Heart left ventricle (tissue), 16 donors: ENCODE results near the gene ZNF880. TPM values are rescaled to one million over a fixed set of nuclear protein-coding genes. Genes with fewer than 3 reads are reported as not detected.

ENCODE experiments used
- ATAC-seq, 4 donors: fragments of 200-7000 bp; cut with Tn5 transposase; one replicate each; pipeline ENCODE4 v1.9.1; 2020 to 2022; ENCODE audit warnings: moderate library complexity in 4 of 4, mild to moderate bottlenecking in 3 of 4, moderate number of reproducible peaks in 1 of 4
- DNase-seq, 5 donors: peaks; one replicate each; pipeline ENCODE4 v3.0.0-alpha.2; 2020
- H3K27ac ChIP-seq, 12 donors: fragments of 200-600 bp; sonication (generic) in 4 of 12; one replicate each; pipeline versions ENCODE4 v1.5.0 to v1.8.0; 2016 to 2022; ENCODE audit warnings: mild to moderate bottlenecking in 2 of 12
- H3K27me3 ChIP-seq, 9 donors: fragments of 200-600 bp; sonication (generic) in 2 of 9; one replicate each; pipeline versions ENCODE4 v1.5.1 to v1.8.0; 2016 to 2022; ENCODE audit warnings: mild to moderate bottlenecking in 3 of 9
- H3K36me3 ChIP-seq, 9 donors: fragments of 200-600 bp; sonication (generic) in 2 of 9; one replicate each; pipeline versions ENCODE4 v1.5.0 to v1.8.0; 2018 to 2022; ENCODE audit warnings: mild to moderate bottlenecking in 2 of 9
- H3K4me1 ChIP-seq, 12 donors: fragments of 200-600 bp; sonication (generic) in 4 of 12; one replicate each; pipeline versions ENCODE4 v1.5.0 to v1.8.0; 2016 to 2022; ENCODE audit warnings: mild to moderate bottlenecking in 3 of 12
- H3K4me3 ChIP-seq, 12 donors: fragments of 200-600 bp; sonication (generic) in 4 of 12; one replicate each; pipeline versions ENCODE4 v1.5.0 to v1.8.0; 2017 to 2022; ENCODE audit warnings: mild to moderate bottlenecking in 9 of 12, moderate library complexity in 4 of 12
- H3K9me3 ChIP-seq, 12 donors: fragments of 200-600 bp; sonication (generic) in 4 of 12; one replicate each; pipeline versions ENCODE4 v1.5.0 to v1.8.0; 2016 to 2022; ENCODE audit warnings: mild to moderate bottlenecking in 1 of 12
- CTCF ChIP-seq, 12 donors: fragments of 200-600 bp; sonication (generic) in 4 of 12; IDR thresholded peaks; one replicate each; pipeline versions ENCODE4 v1.5.0 to v1.8.0; 2018 to 2022; ENCODE audit warnings: antibody characterized with exemption in 12 of 12, mild to moderate bottlenecking in 5 of 12
- POLR2A ChIP-seq, 2 donors: fragments of 450-650 bp; IDR thresholded peaks; one replicate each; pipeline ENCODE4 v1.6.1; 2017; ENCODE audit warnings: antibody characterized with exemption in 2 of 2, mild to moderate bottlenecking in 2 of 2, moderate library complexity in 2 of 2
- WGBS, 4 donors: extraction: QIAGEN DNeasy Blood & Tissue Kit in 2 of 4; methylation state at CpG; one replicate each; pipeline versions ENCODE4 v1.1.5 to v1.1.7; 2013 to 2018; 5-methylcytosine and 5-hydroxymethylcytosine counted together
- intact Hi-C, 10 donors: fragments of 100-400 bp; cut with DNase I; formaldehyde crosslinking; loops; one replicate each; pipeline versions ENCODE4 v1.11.1 to v1.14.2; 2022
- long read RNA-seq, 3 donors: library from polyadenylated mRNA; unstranded; transcript quantifications; one replicate each; pipeline ENCODE4 v2.0.0, GENCODE V29; 2020 to 2021
- polyA plus RNA-seq, 2 donors: library from polyadenylated mRNA; stranded (reverse); fragments of 200-250 nt; gene quantifications; one replicate each; pipeline ENCODE4 v1.2.3, GENCODE V29; 2013
- total RNA-seq, 9 donors: library from RNA; depleted of rRNA in 2 of 9; stranded (reverse); fragments of >200 nt in 2 of 9; fragmentation: NEBNext Ultra II Directional in 3 of 9; extraction: Animal tissue kit (Norgen Biotek cat#: 25700) in 3 of 9; gene quantifications; one replicate each; pipeline versions ENCODE4 v1.1.0 to v1.2.4, GENCODE V29; 2016 to 2023
- donor health status: ischemic (EF 13 %, LVEDD 7.1; RV severe dilation, severe dysfunction).
- donor health status: healthy with polysubstance abuse.
- donor health status: DM: no; HTN: yes; CAD: no.
- donor health status: DM: no; HTN: no; CAD: no.
- donor health status: ischemic (EF 25% LVEDD 6.9; RV normal size, moderate dysfunction).
- donor health status: ischemic (EF 25% LVEDD 5.7; RV mildly dilated, moderate dysfunction).
- donor health status: healthy.
- donor health status: DM: yes; HTN: yes; CAD: no.
- donor health status: ischemic (EF 35%, LVEDD 5.7; RV mildly dilated, moderate dysfunction).
- donor health status: nonischemic (EF 11% LVEDD 7.7; RV severe dilation, severe dysfunction).
- donor health status: DM: yes; HTN: yes; CAD: no.
- donor health status: PGD.
- donor health status: ischemic (EF 29% LVEDD 5.4; RV normal size, mild dysfunction).
- donor health status: nonischemic (EF 23%, LVEDD 6.1; RV moderate dilation, normal function).

The ZNF880 gene
- 10 to 100 TPM; 11.4 to 30.6 (median 17.0) TPM for total RNA-seq
- 10 to 100 TPM; 16.4 to 19.5 TPM for polyA plus RNA-seq
- long read RNA-seq, donor 1, transcript ZNF880-202 (4 exons, 2,230 nt), result major isoform, 6 of 11 reads
- long read RNA-seq, donor 1, partial matches to known transcripts, result 0 of 11 reads
- long read RNA-seq, donor 1, other reads (novel, unspliced or antisense), result 1 of 11 reads
- long read RNA-seq, donor 2, transcript ZNF880-206 (4 exons, 953 nt), result minor isoform, 13 of 34 reads
- long read RNA-seq, donor 2, transcript ZNF880-202 (4 exons, 2,230 nt), result major isoform, 15 of 34 reads
- long read RNA-seq, donor 2, partial matches to known transcripts, result 1 of 34 reads
- long read RNA-seq, donor 2, other reads (novel, unspliced or antisense), result 4 of 34 reads
- long read RNA-seq, donor 3, transcript ZNF880-206 (4 exons, 953 nt), result major isoform, 5 of 6 reads
- long read RNA-seq, donor 3, partial matches to known transcripts, result 0 of 6 reads
- long read RNA-seq, donor 3, other reads (novel, unspliced or antisense), result 1 of 6 reads

GRCh38 chr19:52369559-52370340 is at the start of gene ZNF880:
TSS of gene ZNF880 (plus strand) at chr19:52369923. CDS start at chr19:52369966, 43 bp downstream.
- TF ChIP-seq CTCF (IDR thresholded peaks at IDR 0.05) (peak in 3 of 12 donors; percentile 13 to 33 (median 15)), POLR2A (IDR thresholded peaks at IDR 0.05) (peak in 1 of 2 donors; percentile 40)
- intact Hi-C loops, result loop anchor here in 1 of 10 donors (2.0 kb wide), 1 partner anchor 27 kb away; the partner anchor contains the start of gene ZNF528
- no peaks in the 10 kb centered on the region for H3K27me3 ChIP-seq
- WGBS, 4 donors, result 1% methylated on average over 51 to 52 of the region's 52 CpGs
- peaks cover 10 to 47% (median 33%) of the 10 kb centered on the region in 9 donors for H3K36me3 ChIP-seq
- H3K9me3 ChIP-seq, result peaks cover 0 to 78% (median 37%) of the 10 kb centered on the region in 12 donors
- DNase-seq, result peak; percentile 94 to 96 (median 95)
- H3K27ac ChIP-seq, result peak within 1 kb of the TSS; percentile 80 to 97 (median 92)
- peaks cover 0 to 10% (median 7%) of the 10 kb centered on the region in 12 donors for H3K4me1 ChIP-seq
- ATAC-seq, result peak; percentile 99 to 100 (median 100)
- peak within 1 kb of the TSS; percentile 58 to 96 (median 80) for H3K4me3 ChIP-seq

GRCh38 chr19:52322429-52322828 is 47.3 kb upstream of the ZNF880 start:
- intact Hi-C loops, result no loop called here
- no peak overlapping the region for H3K27ac ChIP-seq
- no peaks in the 10 kb centered on the region for H3K27me3 ChIP-seq
- H3K9me3 ChIP-seq, result peaks cover 0 to 100% (median 99%) of the 10 kb centered on the region in 12 donors
- H3K4me1 ChIP-seq, result no peaks in the 10 kb centered on the region
- ATAC-seq, result no peak
- H3K4me3 ChIP-seq, result no peak overlapping the region
- peaks cover 21 to 70% (median 54%) of the 10 kb centered on the region in 9 donors for H3K36me3 ChIP-seq
- no peak for DNase-seq
- TF ChIP-seq CTCF (IDR thresholded peaks at IDR 0.05), result no peak
- no peak for TF ChIP-seq POLR2A (IDR thresholded peaks at IDR 0.05)
- WGBS, 4 donors, result 93 to 99% (median 97%) methylated on average over 6 of the region's 6 CpGs

GRCh38 chr19:52331757-52332156 is 38.0 kb upstream of the ZNF880 start:
- Histone ChIP-seq H3K27me3 (no peaks in the 10 kb centered on the region), H3K36me3 (no peaks in the 10 kb centered on the region), H3K4me1 (peaks cover 0 to 7% (median 1%) of the 10 kb centered on the region in 12 donors), H3K9me3 (peaks cover 0 to 89% (median 64%) of the 10 kb centered on the region in 12 donors), H3K27ac (no peak overlapping the region), H3K4me3 (no peak overlapping the region)
- WGBS, 4 donors, result 85 to 94% (median 90%) methylated on average over 10 of the region's 10 CpGs
- no peak for ATAC-seq
- TF ChIP-seq CTCF (IDR thresholded peaks at IDR 0.05), result no peak
- no peak for TF ChIP-seq POLR2A (IDR thresholded peaks at IDR 0.05)
- DNase-seq, result no peak
- intact Hi-C loops, result loop anchor here in 1 of 10 donors (5.0 kb wide), 1 partner anchor 34 kb away; the partner anchor contains the start of gene ZNF480
